CD4-positive, alpha-beta memory T cell (primary cell): ENCODE data around the gene ARFGEF3. TPM values are rescaled to one million over a fixed set of nuclear protein-coding genes. Genes with fewer than 3 reads are reported as not detected.

ENCODE experiments used
- CTCF ChIA-PET: fragments of 350-600 bp; sonication (Branson Sonifier 250); formaldehyde crosslinking; loops from one replicate; lab custom pipeline; 2021; ENCODE audit warnings: inconsistent platforms; ENCODE audit not compliant: partially characterized antibody; lab: Charles Lee
- POLR2A ChIA-PET: fragments of 350-600 bp; sonication (Branson Sonifier 250); formaldehyde crosslinking; loops from one replicate; lab custom pipeline; 2021; ENCODE audit not compliant: partially characterized antibody; lab: Charles Lee
- DNase-seq, 5 donors: peaks; one replicate each; pipeline versions ENCODE4 v3.0.0 to v3.0.0-alpha.2; 2020 to 2022; ENCODE audit warnings: mixed read lengths in 1 of 5
- H3K27ac ChIP-seq: one replicate; pipeline ENCODE4 v1.7.0; 2013; ENCODE audit warnings: low read depth, low read length
- H3K27me3 ChIP-seq: 2 replicates; pipeline ENCODE4 v1.7.0; 2013; ENCODE audit warnings: mild to moderate bottlenecking, low read length, moderate library complexity; ENCODE audit not compliant: insufficient read depth
- H3K36me3 ChIP-seq: 2 replicates; pipeline ENCODE4 v1.7.0; 2013; ENCODE audit warnings: mild to moderate bottlenecking, low read length, moderate library complexity; ENCODE audit not compliant: insufficient read depth
- H3K4me1 ChIP-seq: 2 replicates; pipeline ENCODE4 v1.7.0; 2013; ENCODE audit warnings: mild to moderate bottlenecking, low read length, moderate library complexity; ENCODE audit not compliant: insufficient read depth
- H3K4me3 ChIP-seq, 2 donors: one replicate each; pipeline ENCODE4 v1.7.0; 2013; ENCODE audit warnings: low read length in 2 of 2, mild to moderate bottlenecking in 1 of 2
- H3K9me3 ChIP-seq, 2 donors: one replicate each; pipeline ENCODE4 v1.7.0; 2013; ENCODE audit warnings: low read length in 2 of 2, control low read depth in 1 of 2; ENCODE audit not compliant: control insufficient read depth in 1 of 2
- H3K27ac Mint-ChIP-seq, 7 donors: one replicate each; pipeline ENCODE4 v1.8.0; 2020 to 2021; ENCODE audit warnings: mixed read lengths in 7 of 7, mild to moderate bottlenecking in 6 of 7, inconsistent platforms in 3 of 7, moderate library complexity in 3 of 7
- H3K27me3 Mint-ChIP-seq, 2 donors: one replicate each; pipeline ENCODE4 v1.8.0; 2020 to 2021; ENCODE audit warnings: mixed read lengths in 2 of 2
- H3K36me3 Mint-ChIP-seq, 2 donors: one replicate each; pipeline ENCODE4 v1.8.0; 2020 to 2021; ENCODE audit warnings: mixed read lengths in 2 of 2, inconsistent platforms in 1 of 2, mild to moderate bottlenecking in 1 of 2
- H3K4me1 Mint-ChIP-seq, 4 donors: one replicate each; pipeline ENCODE4 v1.8.0; 2020 to 2021; ENCODE audit warnings: mixed read lengths in 4 of 4, mild to moderate bottlenecking in 1 of 4
- H3K4me3 Mint-ChIP-seq, 8 donors: one replicate each; pipeline ENCODE4 v1.8.0; 2020 to 2021; ENCODE audit warnings: mixed read lengths in 8 of 8, mild to moderate bottlenecking in 7 of 8, moderate library complexity in 6 of 8, inconsistent platforms in 3 of 8
- H3K9me3 Mint-ChIP-seq, 8 donors: one replicate each; pipeline ENCODE4 v1.8.0; 2020 to 2021; ENCODE audit warnings: mixed read lengths in 8 of 8, mild to moderate bottlenecking in 5 of 8, inconsistent platforms in 3 of 8, moderate library complexity in 1 of 8
- intact Hi-C: fragments of 100-400 bp; cut with micrococcal nuclease; formaldehyde crosslinking; loops from one replicate; pipeline ENCODE4 v1.15.1; 2023
- polyA plus RNA-seq, 2 donors: library from polyadenylated mRNA; unstranded; fragments of 300-500 nt; fragmentation: Illumina TruSeq; gene quantifications; one replicate each; pipeline ENCODE4 v1.2.3, GENCODE V29; 2021
- total RNA-seq, 2 experiments: library from RNA; stranded (reverse); gene quantifications; one replicate each; pipeline ENCODE4 v1.2.3, GENCODE V29; 2021

ARFGEF3 gene
- total and polyA plus RNA-seq, 4 experiments from 2014 or later, result 0.03 TPM; not detected in 3

DNA sequence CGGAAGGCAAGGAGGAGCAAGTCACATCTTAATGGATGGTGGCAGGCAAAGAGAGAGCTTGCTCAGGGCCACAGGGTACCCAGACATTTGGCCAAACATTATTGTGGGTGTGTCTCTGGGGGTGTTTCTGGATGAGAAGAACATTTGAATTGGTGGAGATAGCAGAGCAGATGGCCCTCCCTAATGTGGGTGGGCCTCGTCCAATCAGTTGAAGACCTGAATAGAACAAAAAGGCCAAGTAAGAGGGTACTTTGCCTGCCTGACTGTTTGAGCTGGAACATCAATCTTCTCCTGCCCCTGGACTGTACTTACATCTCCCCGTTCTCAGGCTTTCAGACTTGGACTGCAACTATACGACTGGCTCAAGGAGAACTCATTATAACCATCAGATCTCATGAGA, 160.2 kb downstream of the ARFGEF3 start:
- H3K4me1 ChIP-seq, result no peaks in the 10 kb centered on the region
- DNase-seq, result no peak
- Mint-ChIP-seq H3K4me3 (no peak overlapping the region), H3K9me3 (peaks cover 0 to 8% (median 2%) of the 10 kb centered on the region in 8 donors), H3K4me1 (no peaks in the 10 kb centered on the region), H3K27me3 (peaks cover 12 to 14% of the 10 kb centered on the region in 2 donors), H3K36me3 (peaks cover 0 to 3% of the 10 kb centered on the region in 2 donors), H3K27ac (no peak overlapping the region)
- H3K36me3 ChIP-seq, result no peaks in the 10 kb centered on the region
- H3K27ac ChIP-seq, result no peak overlapping the region
- intact Hi-C loops, result no loop called here
- no peak overlapping the region for H3K4me3 ChIP-seq
- CTCF ChIA-PET, result interaction anchor here (0.9 kb wide), 1 partner anchor 9 kb away, joined by 3 read pairs; no protein-coding TSS in a partner anchor
- POLR2A ChIA-PET, result no interaction called here
- no peaks in the 10 kb centered on the region for H3K27me3 ChIP-seq
- no peaks in the 10 kb centered on the region for H3K9me3 ChIP-seq

DNA sequence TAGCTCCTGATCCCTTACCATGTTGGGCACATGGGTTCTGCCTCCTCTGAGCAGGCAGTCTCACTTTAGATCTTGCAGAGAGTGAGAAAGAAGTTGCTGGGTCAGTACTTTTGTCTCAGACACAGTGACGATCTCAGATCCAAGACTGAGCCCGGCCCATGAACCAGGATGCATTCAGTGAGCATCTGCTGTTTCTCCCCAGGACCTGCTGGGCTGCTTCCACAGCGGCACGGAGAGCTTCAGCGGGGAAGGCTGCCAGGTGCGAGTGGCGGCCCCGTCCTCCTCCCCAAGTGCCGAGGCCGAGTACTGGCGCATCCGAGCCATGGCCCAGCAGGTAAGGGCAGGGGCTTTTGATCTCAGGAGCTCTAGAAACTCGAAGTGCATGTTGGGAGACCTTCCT, 162.1 kb downstream of the ARFGEF3 start:
- POLR2A ChIA-PET, result no interaction called here
- DNase-seq, result no peak
- H3K4me3 Mint-ChIP-seq, result no peak overlapping the region
- H3K36me3 Mint-ChIP-seq, result peaks cover 0 to 3% of the 10 kb centered on the region in 2 donors
- Histone ChIP-seq H3K9me3 (no peaks in the 10 kb centered on the region), H3K4me3 (no peak overlapping the region), H3K27me3 (no peaks in the 10 kb centered on the region), H3K36me3 (no peaks in the 10 kb centered on the region), H3K27ac (no peak overlapping the region), H3K4me1 (no peaks in the 10 kb centered on the region)
- H3K27ac Mint-ChIP-seq, result no peak overlapping the region
- peaks cover 13 to 15% of the 10 kb centered on the region in 2 donors for H3K27me3 Mint-ChIP-seq
- H3K4me1 Mint-ChIP-seq, result no peaks in the 10 kb centered on the region
- intact Hi-C loops, result no loop called here
- peaks cover 0 to 8% (median 2%) of the 10 kb centered on the region in 8 donors for H3K9me3 Mint-ChIP-seq
- CTCF ChIA-PET, result no interaction called here

DNA sequence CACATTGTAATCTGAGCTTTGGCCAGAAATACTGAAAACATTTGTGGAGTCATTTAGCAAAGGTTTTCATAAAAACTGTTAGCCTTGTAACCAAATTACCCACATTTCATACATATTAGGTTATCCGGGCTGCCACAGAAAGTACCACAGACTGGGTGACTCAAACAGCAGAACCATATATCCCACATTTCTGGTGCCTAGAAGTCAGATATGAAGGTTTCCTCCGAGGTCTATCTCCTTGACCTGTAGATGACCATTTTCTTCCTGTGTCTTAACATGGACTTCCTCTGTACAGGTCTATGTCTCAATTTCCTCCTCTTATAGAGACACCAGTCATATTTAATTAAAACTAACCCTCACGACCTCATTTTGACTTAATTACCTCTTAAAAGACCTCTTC, 166.5 kb downstream of the ARFGEF3 start:
- CTCF ChIA-PET, result no interaction called here
- H3K36me3 ChIP-seq, result no peaks in the 10 kb centered on the region
- peaks cover 3 to 8% of the 10 kb centered on the region in 2 donors for H3K27me3 Mint-ChIP-seq
- H3K4me1 Mint-ChIP-seq, result no peaks in the 10 kb centered on the region
- no peaks in the 10 kb centered on the region for H3K36me3 Mint-ChIP-seq
- no peaks in the 10 kb centered on the region for H3K27me3 ChIP-seq
- H3K9me3 ChIP-seq, result no peaks in the 10 kb centered on the region
- no peak overlapping the region for H3K27ac Mint-ChIP-seq
- H3K27ac ChIP-seq, result no peak overlapping the region
- DNase-seq, result no peak
- no peaks in the 10 kb centered on the region for H3K4me1 ChIP-seq
- H3K4me3 Mint-ChIP-seq, result no peak overlapping the region
- intact Hi-C loops, result no loop called here
- no peak overlapping the region for H3K4me3 ChIP-seq
- no peaks in the 10 kb centered on the region for H3K9me3 Mint-ChIP-seq
- POLR2A ChIA-PET, result no interaction called here

DNA sequence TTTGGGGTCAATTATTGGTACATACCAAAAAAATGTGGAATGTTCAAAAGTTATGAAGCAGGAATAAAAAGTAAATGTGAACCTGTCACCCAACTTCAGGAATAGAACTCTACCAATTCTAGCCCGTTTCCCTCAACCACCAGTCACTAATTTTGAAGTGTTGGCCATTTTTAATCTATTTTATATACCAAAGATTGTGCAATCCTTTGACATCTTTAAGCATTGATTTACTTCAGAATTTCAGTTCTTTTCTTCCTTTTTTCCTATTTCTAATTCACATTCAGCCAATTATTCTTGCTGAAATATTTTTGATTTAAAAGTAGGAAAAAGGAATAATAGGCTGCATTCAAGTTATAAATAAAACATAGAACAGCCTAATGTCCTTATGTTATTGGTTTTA, 169.0 kb downstream of the ARFGEF3 start:
- H3K9me3 Mint-ChIP-seq, result no peaks in the 10 kb centered on the region
- CTCF ChIA-PET, result interaction anchor here (1.1 kb wide), 1 partner anchor 9 kb away, joined by 3 read pairs; no protein-coding TSS in a partner anchor

DNA sequence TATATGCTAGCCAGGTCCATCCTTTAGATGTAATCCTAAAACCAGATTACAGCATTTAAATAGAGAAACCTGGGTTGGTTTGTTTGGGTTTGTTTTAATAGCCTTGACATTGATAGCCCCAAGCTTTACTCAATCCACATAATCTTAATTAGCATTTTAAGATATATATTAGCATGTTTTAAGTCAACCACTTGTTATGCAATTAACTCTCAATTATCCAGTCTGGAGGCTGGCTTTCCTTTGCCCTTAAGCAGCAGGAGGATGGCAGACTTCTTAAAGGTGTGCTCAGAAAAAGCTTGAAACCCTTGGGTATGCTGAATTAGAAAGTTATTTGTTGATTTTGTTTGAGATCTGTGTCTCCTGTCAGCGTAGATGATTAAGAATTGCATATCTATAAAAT, 169.7 kb downstream of the ARFGEF3 start:
- Mint-ChIP-seq H3K9me3 (no peaks in the 10 kb centered on the region), H3K36me3 (no peaks in the 10 kb centered on the region), H3K27me3 (peaks cover 7 to 11% of the 10 kb centered on the region in 2 donors), H3K4me1 (no peaks in the 10 kb centered on the region), H3K27ac (no peak overlapping the region), H3K4me3 (no peak overlapping the region)
- POLR2A ChIA-PET, result no interaction called here
- no peaks in the 10 kb centered on the region for H3K36me3 ChIP-seq
- no peak for DNase-seq
- H3K9me3 ChIP-seq, result no peaks in the 10 kb centered on the region
- intact Hi-C loops, result no loop called here
- CTCF ChIA-PET, result no interaction called here
- H3K4me1 ChIP-seq, result no peaks in the 10 kb centered on the region
- no peak overlapping the region for H3K4me3 ChIP-seq
- H3K27ac ChIP-seq, result no peak overlapping the region
- H3K27me3 ChIP-seq, result no peaks in the 10 kb centered on the region

More for the DNA sequence above, 169.0 kb downstream of the ARFGEF3 start:
- no peaks in the 10 kb centered on the region for H3K36me3 ChIP-seq
- no peak overlapping the region for H3K27ac Mint-ChIP-seq
- no peak overlapping the region for H3K4me3 Mint-ChIP-seq
- no peak overlapping the region for H3K4me3 ChIP-seq
- H3K27me3 ChIP-seq, result no peaks in the 10 kb centered on the region
- no peak overlapping the region for H3K27ac ChIP-seq
- intact Hi-C loops, result no loop called here
- no peak for DNase-seq
- POLR2A ChIA-PET, result no interaction called here
- no peaks in the 10 kb centered on the region for H3K4me1 Mint-ChIP-seq
- peaks cover 6 to 8% of the 10 kb centered on the region in 2 donors for H3K27me3 Mint-ChIP-seq
- H3K36me3 Mint-ChIP-seq, result no peaks in the 10 kb centered on the region
- H3K4me1 ChIP-seq, result no peaks in the 10 kb centered on the region
- H3K9me3 ChIP-seq, result no peaks in the 10 kb centered on the region

DNA sequence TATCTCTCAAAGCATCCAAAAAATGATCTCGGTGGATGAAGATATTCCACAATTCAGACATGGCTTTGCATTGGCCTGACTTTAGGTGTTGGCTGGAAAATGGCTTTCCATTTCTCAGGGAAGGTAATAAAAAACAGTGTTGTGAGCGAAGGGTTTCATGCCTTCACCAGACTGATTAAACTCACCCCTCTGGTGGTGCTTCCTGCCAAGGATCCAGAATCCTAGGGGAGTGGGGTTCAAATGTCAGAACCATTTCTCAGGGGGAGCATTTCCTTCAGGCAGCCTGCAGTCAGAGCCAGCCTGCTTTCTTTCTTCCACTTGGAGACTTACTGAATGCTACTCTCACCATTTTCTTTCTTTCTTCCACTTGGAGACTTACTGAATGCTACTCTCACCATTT, 170.2 kb downstream of the ARFGEF3 start:
- H3K36me3 Mint-ChIP-seq, result no peaks in the 10 kb centered on the region
- peaks cover 7 to 8% of the 10 kb centered on the region in 2 donors for H3K27me3 Mint-ChIP-seq
- DNase-seq, result no peak
- intact Hi-C loops, result no loop called here
- H3K9me3 Mint-ChIP-seq, result no peaks in the 10 kb centered on the region
- no peak overlapping the region for H3K4me3 Mint-ChIP-seq
- Histone ChIP-seq H3K4me3 (no peak overlapping the region), H3K36me3 (no peaks in the 10 kb centered on the region), H3K27me3 (no peaks in the 10 kb centered on the region), H3K27ac (no peak overlapping the region), H3K9me3 (no peaks in the 10 kb centered on the region), H3K4me1 (no peaks in the 10 kb centered on the region)
- POLR2A ChIA-PET, result no interaction called here
- no peaks in the 10 kb centered on the region for H3K4me1 Mint-ChIP-seq
- H3K27ac Mint-ChIP-seq, result no peak overlapping the region
- CTCF ChIA-PET, result no interaction called here

DNA sequence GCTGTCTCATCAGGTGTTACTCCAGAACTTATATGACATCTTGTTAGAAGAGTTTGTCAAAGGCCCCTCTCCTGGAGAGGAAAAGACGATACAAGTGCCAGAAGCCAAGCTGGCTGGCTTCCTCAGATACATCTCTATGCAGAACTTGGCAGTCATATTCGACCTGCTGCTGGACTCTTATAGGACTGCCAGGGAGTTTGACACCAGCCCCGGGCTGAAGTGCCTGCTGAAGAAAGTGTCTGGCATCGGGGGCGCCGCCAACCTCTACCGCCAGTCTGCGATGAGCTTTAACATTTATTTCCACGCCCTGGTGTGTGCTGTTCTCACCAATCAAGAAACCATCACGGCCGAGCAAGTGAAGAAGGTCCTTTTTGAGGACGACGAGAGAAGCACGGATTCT, 172.3 kb downstream of the ARFGEF3 start:
- no peak overlapping the region for H3K4me3 Mint-ChIP-seq
- peak overlapping the region in 1 of 7 donors; percentile 72 for H3K27ac Mint-ChIP-seq
- H3K36me3 Mint-ChIP-seq, result no peaks in the 10 kb centered on the region
- H3K27ac ChIP-seq, result no peak overlapping the region
- H3K4me1 ChIP-seq, result no peaks in the 10 kb centered on the region
- no peaks in the 10 kb centered on the region for H3K9me3 ChIP-seq
- DNase-seq, result no peak
- peaks cover 7 to 10% of the 10 kb centered on the region in 2 donors for H3K27me3 Mint-ChIP-seq
- ChIA-PET CTCF (no interaction called here), POLR2A (no interaction called here)
- no peaks in the 10 kb centered on the region for H3K36me3 ChIP-seq
- H3K4me3 ChIP-seq, result no peak overlapping the region
- no peaks in the 10 kb centered on the region for H3K4me1 Mint-ChIP-seq
- no peaks in the 10 kb centered on the region for H3K27me3 ChIP-seq
- no peaks in the 10 kb centered on the region for H3K9me3 Mint-ChIP-seq
- intact Hi-C loops, result no loop called here

DNA sequence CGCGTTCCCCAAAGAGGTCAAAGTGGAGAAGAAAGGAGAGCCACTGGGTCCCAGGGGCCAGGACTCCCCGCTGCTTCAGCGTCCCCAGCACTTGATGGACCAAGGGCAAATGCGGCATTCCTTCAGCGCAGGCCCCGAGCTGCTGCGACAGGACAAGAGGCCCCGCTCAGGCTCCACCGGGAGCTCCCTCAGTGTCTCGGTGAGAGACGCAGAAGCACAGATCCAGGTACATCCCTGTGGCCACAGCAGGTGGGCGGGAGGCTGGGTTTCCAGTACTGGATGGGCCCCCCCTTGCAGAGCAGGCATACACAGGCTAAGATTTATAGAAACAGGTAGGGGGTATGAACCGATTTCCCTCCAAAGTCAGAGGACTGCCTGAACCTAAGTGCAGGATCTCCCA, 173.2 kb downstream of the ARFGEF3 start:
- Histone ChIP-seq H3K9me3 (no peaks in the 10 kb centered on the region), H3K4me1 (no peaks in the 10 kb centered on the region), H3K27me3 (no peaks in the 10 kb centered on the region), H3K4me3 (no peak overlapping the region), H3K36me3 (no peaks in the 10 kb centered on the region), H3K27ac (no peak overlapping the region)
- no peaks in the 10 kb centered on the region for H3K4me1 Mint-ChIP-seq
- POLR2A ChIA-PET, result no interaction called here
- intact Hi-C loops, result no loop called here
- H3K27me3 Mint-ChIP-seq, result peaks cover 5 to 15% of the 10 kb centered on the region in 2 donors
- no peak overlapping the region for H3K4me3 Mint-ChIP-seq
- CTCF ChIA-PET, result interaction anchor here (0.8 to 1.0 kb wide), 2 partner anchors 15 to 47 kb away, joined by 3 to 4 read pairs; no protein-coding TSS in a partner anchor
- H3K27ac Mint-ChIP-seq, result no peak overlapping the region
- DNase-seq, result no peak
- H3K36me3 Mint-ChIP-seq, result no peaks in the 10 kb centered on the region
- no peaks in the 10 kb centered on the region for H3K9me3 Mint-ChIP-seq
